ENCODE measurements around the gene ATAT1. TPM values are rescaled to one million over a fixed set of nuclear protein-coding genes. Genes with fewer than 3 reads are reported as not detected.

Gene ATAT1
- total and polyA plus RNA-seq, 9 of the 15 experiments (the other 6 are each of a cell fraction or from before 2014, with no cell fraction given) = 0.65 to 5.8 (median 1.6) TPM

- TF ChIP-seq RERE (CRISPR knock-in tag; IDR thresholded peaks at IDR 0.05; ENCODE audit: borderline replicate concordance) = no peak
- 0 out of 2 replicates have a peak, but pooled peaks have one; percentile 60 for TF ChIP-seq RHOXF2B (CRISPR knock-in tag; conservative IDR thresholded peaks at IDR 0.05)
- no peak for TF ChIP-seq ZNF41 (CRISPR knock-in tag; conservative IDR thresholded peaks at IDR 0.05)
- no peak for TF ChIP-seq CAMTA2 (CRISPR knock-in tag; conservative IDR thresholded peaks at IDR 0.05)
- TF ChIP-seq MITF (IDR thresholded peaks at IDR 0.05) = no peak
- TF ChIP-seq HNRNPH1 (optimal IDR thresholded peaks at IDR 0.05; ENCODE audit: low read depth, low read length) = no peak
- no peak for TF ChIP-seq STAT6 (CRISPR knock-in tag; IDR thresholded peaks at IDR 0.05)
- no peak for TF ChIP-seq PRMT5 (CRISPR knock-in tag; IDR thresholded peaks at IDR 0.05)
- TF ChIP-seq ZKSCAN8 (CRISPR knock-in tag; IDR thresholded peaks at IDR 0.05) = no peak
- TF ChIP-seq ZNF830 (CRISPR knock-in tag; IDR thresholded peaks at IDR 0.05) = no peak
- TF ChIP-seq NCOA6 (IDR thresholded peaks at IDR 0.05) = no peak
- TF ChIP-seq BHLHE40 (IDR thresholded peaks at IDR 0.05; ENCODE audit: low read length) = peak; percentile 82
- 0 out of 2 replicates have a peak, but pooled peaks have one; percentile 50 for TF ChIP-seq AFF4 (CRISPR knock-in tag; IDR thresholded peaks at IDR 0.05)
- TF ChIP-seq TAF7 (tag; IDR thresholded peaks at IDR 0.05) = no peak
These were observed 63.9 kb downstream of the ATAT1 start, which contains the start of gene NRM (continued) for GRCh38 chr6:30690403-30691207.

Data from K562 (cell line).